GM08714 (cell line): Measurements from ENCODE around the gene AZGP1.
A peak's percentile ranks its signal among the peaks of the same experiment; 100 is the strongest.
"Not testable (repeated sequence)": the region's sequence is repeated elsewhere in the genome, so short reads cannot be mapped to it uniquely, and the experiment has no call there.

Experiments used
- H3K4me3 ChIP-seq: fragments of 200-500 bp; sonication (Bioruptor generic); 2 replicates; pipeline ENCODE4 v1.5.1; 2014; ENCODE audit warnings: mild to moderate bottlenecking, low read length, inconsistent platforms
- ZNF274 ChIP-seq: IDR thresholded peaks from 2 replicates; pipeline ENCODE4 v1.6.1; 2012; ENCODE audit warnings: mild to moderate bottlenecking, low read depth, low read length

Gene AZGP1

DNA sequence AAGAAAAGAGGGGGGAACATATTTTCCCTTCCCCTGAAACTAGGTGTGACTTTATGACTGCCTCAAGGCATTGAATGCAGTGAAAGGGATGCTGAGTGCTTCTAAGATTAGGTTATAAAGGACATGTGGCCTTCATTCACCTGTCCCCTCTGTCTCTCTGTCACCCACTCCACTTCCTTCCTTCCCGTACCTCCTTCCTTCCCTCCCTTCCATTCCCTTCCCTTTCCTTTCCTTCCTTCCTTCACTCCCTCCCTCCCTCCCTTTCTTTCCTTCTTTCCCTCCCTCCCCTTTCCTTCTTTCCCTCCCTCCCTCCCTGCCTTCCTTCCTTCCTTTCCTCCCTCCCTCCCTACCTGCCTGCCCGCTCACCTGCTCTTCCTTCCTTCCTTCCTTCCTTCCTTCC lies 35.1 kb upstream of the AZGP1 start:
- TF ChIP-seq ZNF274, result no peak
- no peak overlapping the region for H3K4me3 ChIP-seq

DNA sequence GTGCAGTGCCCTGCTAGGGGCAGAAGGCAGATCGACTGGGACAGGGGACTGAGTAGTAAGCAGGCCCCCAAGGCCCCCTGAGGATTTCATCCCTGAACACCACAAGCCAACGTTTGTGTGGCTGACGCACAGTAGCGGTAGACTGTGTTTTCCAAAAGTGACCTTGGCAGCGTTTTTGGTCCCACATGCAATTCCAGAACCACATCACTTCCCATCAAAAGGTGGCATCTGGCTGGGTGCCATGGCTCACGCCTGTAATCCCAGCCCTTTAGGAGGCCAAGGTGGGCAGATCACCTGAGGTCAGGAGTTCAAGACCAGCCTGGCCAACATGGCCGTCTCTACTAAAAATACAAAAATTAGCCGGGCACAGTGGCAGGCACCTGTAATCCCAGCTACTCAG lies 34.1 kb upstream of the AZGP1 start:
- H3K4me3 ChIP-seq, result not testable (repeated sequence)

DNA sequence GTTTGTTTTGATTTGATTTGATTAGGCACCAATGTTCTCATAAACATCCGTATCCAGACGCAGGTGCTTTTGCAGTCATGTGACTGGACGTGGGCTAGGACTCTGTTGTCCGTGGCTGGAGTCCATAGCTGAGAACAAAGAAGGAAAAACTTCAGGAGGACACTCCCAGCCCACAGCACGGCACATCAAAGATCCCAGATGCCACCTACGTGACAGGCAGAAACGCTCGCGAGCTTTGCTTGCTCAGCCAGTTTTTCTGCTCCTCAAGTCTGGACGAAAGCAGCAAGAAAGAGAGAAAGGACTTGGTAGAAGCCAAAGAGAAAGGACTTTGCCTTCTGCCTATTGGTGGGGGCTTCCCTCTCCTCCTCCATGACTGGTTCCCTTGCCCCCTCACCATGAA lies 32.7 kb upstream of the AZGP1 start:
- H3K4me3 ChIP-seq, result no peak overlapping the region
- TF ChIP-seq ZNF274, result no peak

DNA sequence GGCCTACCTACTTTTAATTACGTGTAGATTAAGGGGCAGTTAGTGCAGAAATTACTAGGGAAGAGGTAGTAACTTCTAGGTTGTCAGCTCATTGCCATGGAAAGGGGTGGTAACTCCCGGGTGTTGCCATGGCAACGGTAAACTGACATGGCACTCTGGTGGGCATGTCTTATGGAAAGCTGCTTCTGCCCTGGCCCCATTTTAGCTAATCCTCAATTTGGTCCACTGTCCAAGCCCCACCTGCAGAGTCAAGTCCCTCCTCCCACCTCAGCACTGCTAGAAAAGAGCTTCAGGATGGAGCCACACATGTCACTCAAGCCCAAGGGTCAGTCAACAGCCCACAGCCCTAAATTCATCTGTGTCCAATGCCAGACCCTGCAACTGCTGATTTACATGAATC lies 32.1 kb upstream of the AZGP1 start:
- TF ChIP-seq ZNF274, result no peak

DNA sequence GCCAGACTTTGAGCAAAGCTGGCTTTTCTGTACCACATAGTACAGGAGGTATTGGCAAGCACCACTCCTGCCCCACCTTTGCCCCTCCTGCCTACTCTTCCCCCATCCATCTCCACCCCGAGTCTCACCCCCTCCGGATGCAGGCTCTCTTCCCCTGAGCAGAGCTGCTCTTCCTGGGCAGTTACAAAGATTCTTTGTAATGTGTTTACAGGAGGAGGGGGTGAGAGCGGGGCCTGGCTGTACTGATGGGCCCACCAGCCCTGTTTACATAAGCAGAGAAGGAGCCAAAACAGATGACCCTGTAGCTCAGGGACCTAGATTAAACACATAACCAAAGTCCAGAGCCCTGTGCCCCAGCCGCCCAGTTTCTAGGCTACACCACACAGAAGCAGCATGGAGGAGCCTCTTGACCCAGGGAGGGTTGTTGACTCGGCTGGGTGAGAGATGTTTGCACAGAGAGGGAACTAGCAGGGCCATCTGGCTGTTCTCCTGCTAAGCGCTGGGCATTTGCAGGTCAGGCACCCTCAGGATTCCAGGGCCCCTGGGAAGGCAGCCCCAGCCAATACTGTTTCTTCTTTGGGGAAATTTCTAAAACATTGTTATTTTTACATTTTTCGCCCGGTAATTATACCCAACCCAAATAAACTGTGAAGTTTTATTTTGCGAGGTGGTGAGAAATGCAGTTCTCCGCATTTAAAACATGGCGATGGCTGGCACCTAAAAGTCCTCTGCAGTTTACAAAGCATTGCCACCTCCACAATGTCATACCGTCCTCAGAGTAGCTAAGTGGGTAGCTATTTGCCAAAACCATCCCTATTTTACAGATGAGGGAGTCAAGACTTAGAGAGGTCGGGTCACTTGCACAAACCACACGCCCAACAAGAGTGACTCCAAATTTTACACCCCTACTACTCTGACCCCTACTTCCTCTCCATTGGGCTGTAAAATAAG lies 28.2 kb upstream of the AZGP1 start:
- H3K4me3 ChIP-seq, result no peak overlapping the region
- TF ChIP-seq ZNF274, result no peak

More for the DNA sequence above, 32.1 kb upstream of the AZGP1 start:
- no peak overlapping the region for H3K4me3 ChIP-seq

DNA sequence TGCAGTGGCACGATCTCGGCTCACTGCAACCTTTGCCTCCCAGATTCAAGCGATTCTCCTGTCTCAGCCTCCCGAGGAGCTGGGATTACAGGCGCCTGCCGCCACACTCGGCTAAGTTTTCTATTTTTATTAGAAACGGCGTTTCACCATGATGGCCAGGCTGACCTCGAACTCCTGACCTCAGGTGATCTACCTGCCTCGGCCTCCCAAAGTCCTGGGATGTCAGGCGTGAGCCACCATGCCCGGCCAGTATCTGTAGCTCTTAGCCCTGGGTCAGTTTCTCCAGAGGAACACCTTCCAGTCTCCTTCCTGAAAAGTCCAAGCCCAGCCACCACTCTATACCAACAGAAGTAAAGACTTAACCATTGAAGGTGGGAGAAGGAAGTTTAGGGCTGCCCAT lies 24.4 kb upstream of the AZGP1 start:
- TF ChIP-seq ZNF274, result no peak
- H3K4me3 ChIP-seq, result no peak overlapping the region

DNA sequence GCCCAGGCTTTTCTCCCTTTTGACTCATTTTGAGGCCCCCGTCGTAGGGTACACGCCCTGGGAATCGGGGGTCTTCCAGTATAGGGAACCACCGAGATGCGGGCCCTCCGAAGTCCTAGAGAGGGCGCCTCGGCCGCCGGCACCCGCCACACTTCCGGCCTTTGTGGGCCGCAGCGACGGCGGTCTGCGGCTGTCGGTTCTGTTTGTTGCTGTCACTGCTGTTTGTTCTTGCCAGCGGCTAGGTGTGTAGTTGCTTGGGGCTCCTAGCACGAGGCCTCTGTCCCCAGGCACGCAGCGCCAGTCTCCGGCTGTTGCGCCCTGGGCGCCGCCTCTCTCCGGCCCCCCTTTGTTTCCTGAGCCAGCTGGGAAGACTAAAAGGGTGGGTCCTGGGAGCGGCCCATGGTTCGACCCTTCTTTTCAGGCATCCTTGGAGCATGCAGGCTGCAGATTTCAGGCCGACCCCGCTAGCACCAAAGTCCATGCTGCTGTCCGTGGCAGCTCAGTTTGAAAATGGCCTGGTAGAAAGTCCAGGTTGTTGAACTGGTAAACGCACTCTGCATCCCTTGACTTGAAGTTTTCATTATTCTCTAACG lies 21.8 kb upstream of the AZGP1 start:
- no peak for TF ChIP-seq ZNF274
- H3K4me3 ChIP-seq, result peak overlapping the region; percentile 38; the same call in 1 of the 2 replicates

DNA sequence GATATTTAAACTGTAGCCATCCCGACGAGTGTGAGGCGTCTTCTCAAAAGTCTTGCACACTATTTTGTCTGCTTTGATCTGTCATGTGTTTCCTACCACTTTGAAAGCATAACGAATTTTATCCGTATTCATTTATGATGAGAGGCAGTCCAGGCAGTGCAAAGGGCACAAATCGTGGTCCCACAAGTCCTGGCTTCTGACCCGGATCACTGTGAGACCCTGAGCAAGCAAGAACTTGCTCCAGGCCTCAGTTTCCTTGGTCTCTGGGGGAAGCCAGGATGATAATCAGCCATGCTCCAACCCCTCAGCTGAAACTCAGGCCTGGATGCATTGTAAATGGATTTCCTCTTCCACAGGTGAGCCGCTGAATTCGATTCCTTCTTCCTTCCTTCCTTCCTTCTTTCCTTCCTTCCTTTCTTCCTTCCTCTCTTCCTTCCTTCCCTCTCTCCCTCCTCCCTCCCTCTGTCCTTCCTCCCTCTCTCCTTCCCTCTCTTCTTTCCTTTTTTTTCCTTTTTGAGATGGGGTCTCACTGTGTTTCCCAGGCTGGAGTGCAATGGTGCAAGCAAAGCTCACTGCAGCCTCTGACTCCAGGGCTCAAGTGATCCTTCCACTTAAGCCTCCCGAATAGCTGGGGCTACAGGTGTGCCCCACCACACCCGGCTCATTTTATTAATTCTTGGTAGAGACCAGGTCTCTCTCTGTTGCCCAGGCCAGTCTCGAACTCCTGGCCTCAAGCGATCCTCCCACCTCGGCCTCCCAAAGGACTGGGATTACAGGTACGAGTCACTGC lies 21.1 kb upstream of the AZGP1 start:
- peak overlapping the region; percentile 38; the same call in 1 of the 2 replicates for H3K4me3 ChIP-seq
- TF ChIP-seq ZNF274, result no peak

DNA sequence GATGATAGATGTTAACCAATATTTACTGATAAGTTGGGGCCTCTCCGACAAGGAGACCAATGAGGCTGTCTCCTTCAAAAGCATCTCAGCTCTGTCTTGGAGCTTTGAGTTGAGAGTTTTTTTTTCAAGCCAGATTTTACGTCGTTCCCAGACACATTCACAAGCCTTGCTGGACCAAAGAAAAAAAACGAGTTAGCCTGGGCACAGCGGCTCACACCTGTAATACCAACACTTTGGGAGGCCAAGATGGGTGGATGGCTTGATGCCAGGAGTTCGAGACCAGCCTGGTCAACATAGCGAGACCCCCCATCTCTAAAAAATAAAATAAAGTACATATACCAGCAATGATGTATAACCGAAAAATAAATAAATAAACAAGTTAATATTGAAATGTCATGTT lies 19.0 kb upstream of the AZGP1 start:
- no peak overlapping the region for H3K4me3 ChIP-seq
- no peak for TF ChIP-seq ZNF274

DNA sequence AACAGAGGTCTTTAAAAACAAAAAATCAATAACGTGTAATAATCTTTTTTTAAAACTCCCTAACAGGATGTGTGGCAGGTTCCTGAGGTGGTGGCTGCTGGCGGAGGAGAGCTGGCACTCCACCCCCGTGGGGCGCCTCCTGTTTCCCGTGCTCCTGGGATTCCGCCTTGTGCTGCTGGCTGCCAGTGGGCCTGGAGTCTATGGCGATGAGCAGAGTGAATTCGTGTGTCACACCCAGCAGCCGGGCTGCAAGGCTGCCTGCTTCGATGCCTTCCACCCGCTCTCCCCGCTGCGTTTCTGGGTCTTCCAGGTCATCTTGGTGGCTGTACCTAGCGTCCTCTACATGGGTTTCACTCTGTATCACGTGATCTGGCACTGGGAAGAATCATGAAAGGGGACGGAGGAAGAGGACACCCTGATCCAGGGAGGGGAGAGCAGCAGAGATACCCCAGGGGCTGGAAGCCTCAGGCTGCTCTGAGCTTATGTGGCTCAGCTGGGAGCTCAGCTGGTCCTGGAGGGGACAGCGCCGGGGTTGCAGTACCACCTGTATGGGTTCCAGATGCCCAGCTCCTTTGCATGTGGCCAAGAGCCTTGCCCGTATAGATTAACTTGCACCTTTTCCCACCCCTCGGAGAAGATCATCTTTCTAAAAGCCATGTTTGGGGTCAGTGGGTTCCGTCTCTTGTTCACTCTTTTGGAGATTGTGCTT lies 16.7 kb upstream of the AZGP1 start:
- H3K4me3 ChIP-seq, result no peak overlapping the region
- no peak for TF ChIP-seq ZNF274

DNA sequence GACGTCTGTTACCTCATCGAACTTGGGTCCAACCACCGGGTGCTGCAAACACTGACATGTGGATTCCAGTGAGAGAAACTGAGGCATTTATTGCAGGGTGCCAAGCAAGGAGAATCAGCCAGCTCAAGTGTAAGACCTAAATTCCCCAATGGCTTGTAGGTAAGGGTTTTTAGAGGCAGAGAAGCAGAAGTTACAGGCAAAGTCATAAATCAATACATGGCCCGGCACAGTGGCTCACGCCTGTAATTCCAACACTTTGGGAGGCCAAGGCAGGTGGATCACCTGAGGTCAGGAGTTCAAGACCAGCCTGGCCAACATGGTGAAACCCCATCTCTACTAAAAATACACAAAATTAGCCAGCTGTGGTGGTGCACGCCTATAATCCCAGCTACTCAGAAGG lies 15.7 kb upstream of the AZGP1 start:
- not testable (repeated sequence) for H3K4me3 ChIP-seq

DNA sequence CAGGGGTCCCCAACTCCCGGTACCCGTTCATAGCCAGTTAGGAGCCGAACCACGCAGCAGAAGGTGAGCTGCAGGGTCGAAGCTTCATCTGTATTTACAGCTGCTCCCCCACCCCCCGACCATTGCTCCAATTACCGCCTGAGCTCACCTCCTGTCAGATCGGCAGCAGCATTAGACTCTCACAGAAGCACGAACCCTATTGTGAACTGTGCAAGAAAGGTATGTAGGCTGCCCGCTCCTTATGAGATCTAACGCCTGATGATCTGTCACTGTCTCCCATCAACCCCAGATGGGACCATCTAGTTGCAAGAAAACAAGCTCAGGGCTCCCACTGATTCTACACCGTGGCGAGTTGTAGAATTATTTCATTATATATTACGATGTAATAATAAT lies 14.6 kb upstream of the AZGP1 start:
- no peak overlapping the region for H3K4me3 ChIP-seq
- no peak for TF ChIP-seq ZNF274

DNA sequence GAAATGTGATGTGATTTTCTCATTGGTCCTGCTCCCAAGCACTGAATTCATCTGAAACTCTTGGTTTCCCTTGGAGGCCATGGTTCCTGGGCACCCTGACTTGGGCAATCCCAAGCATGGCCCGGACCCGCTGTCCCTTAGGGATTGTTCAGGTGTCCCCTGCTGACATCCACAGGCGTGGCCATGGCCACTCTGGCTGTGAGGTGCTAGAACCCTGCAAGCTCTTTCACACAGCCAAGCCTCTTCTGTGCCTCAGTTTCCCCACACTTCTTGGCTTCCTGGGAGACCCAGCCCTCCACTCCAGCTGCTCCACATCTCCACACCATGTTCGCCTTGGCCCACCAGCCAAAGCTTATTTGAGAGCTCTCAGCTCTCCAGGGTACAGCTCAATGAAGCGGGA lies 12.0 kb upstream of the AZGP1 start:
- no peak for TF ChIP-seq ZNF274
- H3K4me3 ChIP-seq, result no peak overlapping the region

DNA sequence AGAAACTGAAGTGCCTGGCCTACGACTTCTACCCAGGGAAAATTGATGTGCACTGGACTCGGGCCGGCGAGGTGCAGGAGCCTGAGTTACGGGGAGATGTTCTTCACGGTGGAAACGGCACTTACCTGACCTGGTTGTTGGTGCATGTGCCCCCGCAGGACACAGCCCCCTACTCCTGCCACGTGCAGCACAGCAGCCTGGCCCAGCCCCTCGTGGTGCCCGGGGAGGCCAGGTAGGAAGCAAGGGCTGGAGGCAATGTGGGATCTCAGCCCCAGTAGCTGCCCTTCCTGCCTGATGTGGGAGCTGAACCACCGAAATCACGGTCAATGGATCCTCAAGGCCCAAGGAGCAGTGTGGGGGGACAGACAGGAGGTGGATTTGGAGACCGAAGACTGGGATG lies 11.5 kb upstream of the AZGP1 start:
- H3K4me3 ChIP-seq, result not testable (repeated sequence)

DNA sequence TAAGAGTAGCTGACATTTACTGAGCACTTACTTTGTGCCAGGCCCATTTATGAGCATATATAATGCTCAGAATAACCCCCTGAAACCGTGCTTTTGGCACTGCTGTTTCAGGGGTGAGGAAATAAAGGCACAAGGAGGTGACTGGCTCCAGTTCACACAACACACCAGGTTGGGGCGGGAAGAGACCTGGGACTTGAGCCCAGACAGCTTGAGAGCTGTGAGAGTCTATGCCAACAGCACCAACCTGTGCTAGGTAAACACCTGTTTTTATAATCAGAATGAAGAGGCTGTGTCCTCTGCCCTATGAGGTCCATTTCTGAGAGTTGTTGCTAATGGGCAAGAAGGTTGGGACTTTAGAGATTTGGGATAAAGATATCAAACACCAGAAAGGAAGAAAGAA lies 8.8 kb upstream of the AZGP1 start:
- no peak for TF ChIP-seq ZNF274
- H3K4me3 ChIP-seq, result no peak overlapping the region

DNA sequence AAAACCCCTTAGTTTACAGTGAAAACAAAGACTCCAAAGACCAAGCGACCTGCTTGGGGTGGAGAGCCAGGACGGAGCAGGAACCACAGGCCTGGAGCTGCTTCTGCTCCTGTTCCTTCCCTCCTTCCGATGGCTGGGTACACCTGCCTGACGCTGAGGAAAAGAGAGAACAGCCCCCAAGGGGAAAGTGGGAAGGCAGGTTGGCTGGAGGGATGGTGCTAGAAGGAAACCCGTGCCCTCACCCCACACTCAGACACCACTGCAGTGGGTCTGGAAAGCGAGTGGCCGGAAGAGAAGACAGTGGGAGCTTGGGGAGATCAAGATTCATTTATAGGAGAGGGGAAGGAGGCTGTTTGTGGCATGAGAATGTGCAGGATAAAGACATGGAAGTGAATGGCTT lies 5.2 kb upstream of the AZGP1 start:
- H3K4me3 ChIP-seq, result not testable (repeated sequence)

DNA sequence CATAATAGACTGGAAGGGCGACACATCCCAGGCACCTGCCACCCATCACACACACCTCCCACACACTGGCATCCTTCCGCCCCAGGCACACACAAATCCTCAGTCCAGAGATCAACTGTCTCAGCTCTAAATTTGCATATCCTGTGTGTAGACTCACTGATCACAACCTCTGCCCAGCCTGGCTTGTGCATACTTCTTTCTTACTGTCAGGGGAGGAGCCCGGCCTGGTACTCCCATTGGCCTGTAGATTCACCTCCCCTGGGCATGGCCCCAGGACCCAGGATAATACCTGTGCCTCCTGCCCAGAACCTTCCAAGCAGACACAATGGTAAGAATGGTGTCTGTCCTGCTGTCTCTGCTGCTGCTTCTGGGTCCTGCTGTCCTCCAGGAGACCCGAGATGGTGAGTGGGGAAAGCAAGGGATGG lies 4.6 kb upstream of the AZGP1 start:
- not testable (repeated sequence) for H3K4me3 ChIP-seq

DNA sequence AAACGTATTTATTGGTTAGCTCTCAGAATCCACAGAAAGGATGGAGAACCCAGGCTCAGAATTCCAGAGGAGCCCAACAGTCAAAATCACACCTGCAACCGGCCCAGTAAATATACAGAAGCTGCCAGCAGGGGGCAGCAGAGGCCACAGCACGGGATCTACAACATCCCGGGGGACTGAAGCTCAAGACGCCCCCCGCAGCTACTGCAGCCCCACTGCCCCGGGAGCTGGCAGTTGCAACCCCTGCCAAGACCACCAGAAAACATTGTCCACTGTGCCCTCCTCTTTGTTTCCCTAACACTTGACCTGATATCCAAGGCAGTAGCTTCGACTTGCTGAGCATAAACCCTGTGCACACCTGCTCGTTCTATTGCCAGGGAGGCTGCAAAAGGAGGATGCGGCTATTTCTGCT lies 4.0 kb upstream of the AZGP1 start:
- not testable (repeated sequence) for H3K4me3 ChIP-seq
